Tibial nerve (tissue), 4 donors: Measurements from ENCODE around the gene SLC35F2. TPM values are rescaled to one million over a fixed set of nuclear protein-coding genes. Genes with fewer than 3 reads are reported as not detected.

Experiments used
- DNase-seq, 2 donors: peaks; one replicate each; pipeline ENCODE4 v3.0.0-alpha.2; 2019; ENCODE audit warnings: low spot score in 2 of 2
- H3K27ac ChIP-seq, 4 donors: fragments of 200-600 bp; sonication (generic) in 3 of 4; one replicate each; pipeline ENCODE4 v1.5.1; 2017 to 2019; ENCODE audit warnings: mild to moderate bottlenecking in 1 of 4
- H3K27me3 ChIP-seq, 2 donors: fragments of 200-600 bp; sonication (generic) in 1 of 2; one replicate each; pipeline versions ENCODE4 v1.5.1 to v1.6.0; 2017 to 2019
- H3K36me3 ChIP-seq, 3 donors: fragments of 200-600 bp; sonication (generic); one replicate each; pipeline ENCODE4 v1.5.1; 2018 to 2019
- H3K4me1 ChIP-seq, 4 donors: fragments of 200-600 bp; sonication (generic) in 3 of 4; one replicate each; pipeline ENCODE4 v1.5.1; 2017 to 2019
- H3K4me3 ChIP-seq, 4 donors: fragments of 200-600 bp; sonication (generic) in 3 of 4; one replicate each; pipeline ENCODE4 v1.5.1; 2017 to 2019; ENCODE audit warnings: mild to moderate bottlenecking in 1 of 4, moderate library complexity in 1 of 4
- H3K9me3 ChIP-seq, 4 donors: fragments of 200-600 bp; sonication (generic) in 3 of 4; one replicate each; pipeline ENCODE4 v1.5.1; 2017 to 2019
- CTCF ChIP-seq, 5 experiments: fragments of 200-600 bp in 3 of 5; fragments of 450-650 bp in 2 of 5; sonication (generic) in 3 of 5; IDR thresholded peaks; one replicate each; pipeline ENCODE4 v1.5.1; 2016 to 2019; ENCODE audit warnings: antibody characterized with exemption in 5 of 5, mild to moderate bottlenecking in 3 of 5, moderate library complexity in 2 of 5
- EP300 ChIP-seq, 2 donors: sonication (generic); formaldehyde crosslinking; IDR thresholded peaks; one replicate each; pipeline ENCODE4 v1.6.1; 2017; ENCODE audit warnings: antibody characterized with exemption in 2 of 2, mild to moderate bottlenecking in 1 of 2
- POLR2A ChIP-seq, 2 donors: fragments of 450-650 bp; IDR thresholded peaks; one replicate each; pipeline ENCODE4 v1.6.1; 2017; ENCODE audit warnings: antibody characterized with exemption in 2 of 2, mild to moderate bottlenecking in 2 of 2, moderate library complexity in 2 of 2
- WGBS, 2 donors: methylation state at CpG; one replicate each; pipeline ENCODE4 v1.1.5; 2018; 5-methylcytosine and 5-hydroxymethylcytosine counted together
- total RNA-seq, 4 donors: library from RNA; depleted of rRNA; stranded (reverse); fragments of >200 nt; gene quantifications; one replicate each; pipeline ENCODE4 v1.1.0, GENCODE V29; 2016

SLC35F2 gene
- total RNA-seq, 4 donors from 2014 or later: 3.7 to 15.5 (median 5.6) TPM

DNA sequence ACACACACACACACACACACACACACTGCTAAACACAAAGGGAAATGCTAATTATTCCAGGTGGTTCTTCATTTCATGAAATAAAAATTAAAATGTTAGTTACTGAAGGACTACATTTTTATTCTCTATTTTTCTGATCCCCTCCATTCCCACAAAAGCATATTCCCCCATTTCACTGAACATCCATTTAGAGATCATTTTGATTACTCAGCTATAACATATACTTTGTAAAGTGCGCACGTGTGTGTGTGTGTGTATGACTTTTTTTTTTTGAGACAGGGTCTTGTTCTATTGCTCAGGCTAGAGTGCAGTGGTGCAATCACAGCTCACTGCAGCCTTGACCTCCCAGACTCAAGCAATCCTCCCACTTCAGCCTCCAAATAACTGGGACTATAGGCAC is 42.6 kb downstream of the SLC35F2 start:
- H3K4me1 ChIP-seq: no peaks in the 10 kb centered on the region
- no peaks in the 10 kb centered on the region for H3K36me3 ChIP-seq
- no peaks in the 10 kb centered on the region for H3K27me3 ChIP-seq
- H3K9me3 ChIP-seq: no peaks in the 10 kb centered on the region
- 86 to 92% methylated on average over 2 of the region's 2 CpGs for WGBS, 2 donors
- H3K27ac ChIP-seq: no peak overlapping the region
- no peak for DNase-seq
- no peak overlapping the region for H3K4me3 ChIP-seq
- no peak for TF ChIP-seq EP300 (IDR thresholded peaks at IDR 0.05)
- TF ChIP-seq POLR2A (IDR thresholded peaks at IDR 0.05): no peak
- TF ChIP-seq CTCF (IDR thresholded peaks at IDR 0.05): no peak

DNA sequence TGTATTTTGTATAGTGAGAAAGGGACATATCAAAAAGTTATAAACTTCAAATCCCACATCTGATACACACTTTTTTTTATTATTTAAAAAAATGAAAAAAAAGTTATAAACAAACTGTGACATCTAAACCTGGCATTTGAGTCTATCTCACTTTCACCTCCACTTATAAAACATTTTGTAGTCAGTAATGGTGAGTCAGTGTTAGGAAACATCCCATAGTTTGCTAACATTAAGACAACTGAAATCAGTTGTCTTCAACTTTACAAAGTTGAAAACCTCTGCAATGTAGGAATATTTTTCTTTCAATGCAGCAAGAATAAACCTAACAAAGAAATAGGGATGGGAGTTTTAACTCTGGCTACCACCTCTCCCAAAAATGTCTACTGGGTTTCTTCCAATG is 47.7 kb downstream of the SLC35F2 start:
- no peak for DNase-seq
- no peaks in the 10 kb centered on the region for H3K4me1 ChIP-seq
- no peaks in the 10 kb centered on the region for H3K9me3 ChIP-seq
- no peak overlapping the region for H3K4me3 ChIP-seq
- TF ChIP-seq EP300 (IDR thresholded peaks at IDR 0.05) (no peak), CTCF (IDR thresholded peaks at IDR 0.05) (no peak), POLR2A (IDR thresholded peaks at IDR 0.05) (no peak)
- H3K27me3 ChIP-seq: no peaks in the 10 kb centered on the region
- no peak overlapping the region for H3K27ac ChIP-seq
- no peaks in the 10 kb centered on the region for H3K36me3 ChIP-seq

- no peak for TF ChIP-seq CTCF (IDR thresholded peaks at IDR 0.05)
- TF ChIP-seq EP300 (IDR thresholded peaks at IDR 0.05): no peak
- TF ChIP-seq POLR2A (IDR thresholded peaks at IDR 0.05): no peak
- H3K4me3 ChIP-seq: no peak overlapping the region
- no peak overlapping the region for H3K27ac ChIP-seq
- no peaks in the 10 kb centered on the region for H3K9me3 ChIP-seq
- H3K27me3 ChIP-seq: no peaks in the 10 kb centered on the region
- 35 to 42% methylated on average over 4 of the region's 4 CpGs for WGBS, 2 donors
- DNase-seq: no peak
- H3K36me3 ChIP-seq: no peaks in the 10 kb centered on the region
- no peaks in the 10 kb centered on the region for H3K4me1 ChIP-seq
These were observed 50.1 kb downstream of the SLC35F2 start for GRCh38 chr11:107808521-107808920.

DNA sequence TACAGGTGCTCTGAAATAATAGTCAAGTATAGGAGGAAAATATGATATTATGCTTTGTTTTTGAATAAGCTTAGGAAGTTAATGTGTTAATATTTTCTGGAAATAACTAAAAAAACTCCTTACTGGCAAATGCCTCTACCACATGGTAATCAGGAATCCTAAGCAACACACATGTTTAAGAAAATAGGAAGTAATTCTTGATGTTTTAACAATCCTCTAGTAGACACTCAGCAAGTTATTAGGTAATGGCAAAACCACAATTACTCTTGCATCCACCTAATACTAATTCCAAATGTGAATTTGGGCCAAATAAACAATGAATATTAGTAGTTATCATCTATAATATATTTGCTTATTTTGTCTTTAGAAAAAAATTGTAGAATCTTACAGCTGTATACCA is 53.6 kb downstream of the SLC35F2 start:
- TF ChIP-seq CTCF (IDR thresholded peaks at IDR 0.05) (no peak), POLR2A (IDR thresholded peaks at IDR 0.05) (no peak), EP300 (IDR thresholded peaks at IDR 0.05) (no peak)
- no peaks in the 10 kb centered on the region for H3K9me3 ChIP-seq
- no peak overlapping the region for H3K27ac ChIP-seq
- no peaks in the 10 kb centered on the region for H3K36me3 ChIP-seq
- DNase-seq: no peak
- no peaks in the 10 kb centered on the region for H3K4me1 ChIP-seq
- no peak overlapping the region for H3K4me3 ChIP-seq
- H3K27me3 ChIP-seq: no peaks in the 10 kb centered on the region

DNA sequence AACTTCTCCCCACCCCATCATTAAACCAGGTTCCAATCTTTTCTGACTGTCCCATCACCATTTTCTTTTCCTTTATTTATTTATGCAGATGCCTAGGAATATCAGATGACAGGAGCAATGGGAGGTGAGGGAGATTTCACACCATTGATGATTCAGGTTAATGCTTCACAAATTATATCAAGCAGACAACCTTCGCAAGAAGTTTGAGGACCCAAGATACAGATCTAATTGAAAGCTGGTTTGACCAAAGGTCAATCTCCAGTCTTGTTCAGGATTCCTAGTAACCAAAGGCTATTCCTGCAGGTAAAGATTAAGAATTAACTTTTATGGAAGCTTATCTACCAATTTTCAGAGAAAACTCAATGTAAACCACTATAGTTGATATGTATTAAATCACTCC is 54.4 kb downstream of the SLC35F2 start:
- H3K9me3 ChIP-seq: no peaks in the 10 kb centered on the region
- no peaks in the 10 kb centered on the region for H3K36me3 ChIP-seq
- WGBS, 2 donors: 92 to 95% methylated on average over 1 of the region's 1 CpG
- no peaks in the 10 kb centered on the region for H3K27me3 ChIP-seq
- no peak overlapping the region for H3K4me3 ChIP-seq
- no peak for TF ChIP-seq POLR2A (IDR thresholded peaks at IDR 0.05)
- H3K27ac ChIP-seq: no peak overlapping the region
- H3K4me1 ChIP-seq: no peaks in the 10 kb centered on the region
- DNase-seq: no peak

- peaks cover 0 to 5% (median 2%) of the 10 kb centered on the region in 4 donors for H3K4me1 ChIP-seq
- 100% methylated on average over 1 of the region's 1 CpG for WGBS, 2 donors
- H3K4me3 ChIP-seq: no peak overlapping the region
These were observed 56.9 kb downstream of the SLC35F2 start for GRCh38 chr11:107801641-107802040.

More at GRCh38 chr11:107801641-107802040, 56.9 kb downstream of the SLC35F2 start:
- DNase-seq: no peak
- Histone ChIP-seq H3K9me3 (no peaks in the 10 kb centered on the region), H3K27ac (no peak overlapping the region), H3K36me3 (no peaks in the 10 kb centered on the region), H3K27me3 (no peaks in the 10 kb centered on the region)
- TF ChIP-seq POLR2A (IDR thresholded peaks at IDR 0.05) (no peak), CTCF (IDR thresholded peaks at IDR 0.05) (no peak), EP300 (IDR thresholded peaks at IDR 0.05) (no peak)
